Endodermal cell (in vitro differentiated cells): Measurements from ENCODE around the gene CD180. TPM values are rescaled to one million over a fixed set of nuclear protein-coding genes. Genes with fewer than 3 reads are reported as not detected.

Experiments
- DNase-seq: peaks from one replicate; pipeline ENCODE4 v3.0.0-alpha.2; 2017
- H3K27ac ChIP-seq: 2 replicates; pipeline ENCODE4 v1.5.1; 2013; ENCODE audit warnings: mild to moderate bottlenecking, low read depth, low read length, moderate library complexity
- H3K27me3 ChIP-seq: 2 replicates; pipeline ENCODE4 v1.6.1; 2013; ENCODE audit warnings: mild to moderate bottlenecking, low read length, moderate library complexity; ENCODE audit not compliant: insufficient read depth, control insufficient read depth, poor library complexity, severe bottlenecking
- H3K36me3 ChIP-seq: 2 replicates; pipeline ENCODE4 v1.7.0; 2013; ENCODE audit warnings: mild to moderate bottlenecking, low read length, moderate library complexity; ENCODE audit not compliant: control insufficient read depth, insufficient read depth
- H3K4me1 ChIP-seq: one replicate; pipeline ENCODE4 v1.7.0; 2013; ENCODE audit warnings: low read length; ENCODE audit not compliant: control insufficient read depth, insufficient read depth
- H3K4me3 ChIP-seq: 2 replicates; pipeline ENCODE4 v1.5.1; 2013; ENCODE audit warnings: mild to moderate bottlenecking, low read length, moderate library complexity
- H3K9ac ChIP-seq: 2 replicates; pipeline ENCODE4 v1.6.1; 2013; ENCODE audit warnings: mild to moderate bottlenecking, low read length, moderate library complexity; ENCODE audit not compliant: poor library complexity, severe bottlenecking; ENCODE audit errors: extremely low read depth
- H3K9me3 ChIP-seq: 2 replicates; pipeline ENCODE4 v1.6.1; 2013; ENCODE audit warnings: mild to moderate bottlenecking, low read length, moderate library complexity; ENCODE audit not compliant: control insufficient read depth
- H3K27ac Mint-ChIP-seq: 2 replicates; pipeline ENCODE4 v1.8.0; 2020; ENCODE audit warnings: mixed read lengths
- H3K27me3 Mint-ChIP-seq: 2 replicates; pipeline ENCODE4 v1.8.0; 2021; ENCODE audit warnings: mild to moderate bottlenecking, mixed read lengths; ENCODE audit not compliant: insufficient read depth
- H3K36me3 Mint-ChIP-seq: 2 replicates; pipeline ENCODE4 v1.8.0; 2020; ENCODE audit warnings: low read depth, mixed read lengths
- H3K4me1 Mint-ChIP-seq: 2 replicates; pipeline ENCODE4 v1.8.0; 2020; ENCODE audit warnings: mixed read lengths
- H3K4me3 Mint-ChIP-seq: 2 replicates; pipeline ENCODE4 v1.8.0; 2020; ENCODE audit warnings: mild to moderate bottlenecking, moderate library complexity, mixed read lengths
- H3K9me3 Mint-ChIP-seq: 2 replicates; pipeline ENCODE4 v1.8.0; 2020; ENCODE audit warnings: mild to moderate bottlenecking, mixed read lengths
- CTCF ChIP-seq: fragments of 200-600 bp; sonication (generic); conservative IDR thresholded peaks from 2 replicates; pipeline ENCODE4 v1.5.0; 2021; ENCODE audit warnings: antibody characterized with exemption, mild to moderate bottlenecking
- WGBS, 2 experiments: methylation state at CpG; one replicate each; pipeline versions ENCODE4 v1.1.5 to v1.1.7; 2013; ENCODE audit warnings: missing lambda C conversion rate in 2 of 2, mixed read lengths in 1 of 2; ENCODE audit not compliant: insufficient coverage in 1 of 2, insufficient read length in 1 of 2; 5-methylcytosine and 5-hydroxymethylcytosine counted together
- total RNA-seq, 2 donors: library from RNA; stranded (reverse); fragmentation: NEBNext Ultra II Directional in 1 of 2; extraction: Animal tissue kit (Norgen Biotek cat#: 25700) in 1 of 2; gene quantifications; 2 replicates in 1 of 2; 3 replicates in 1 of 2; pipeline ENCODE4 v1.2.1, GENCODE V29; 2021

The CD180 gene
- total RNA-seq, 2 donors from 2014 or later: not detected

GRCh38 chr5:67154556-67155206 is 41.9 kb downstream of the CD180 start:
- no peak overlapping the region for H3K9ac ChIP-seq
- no peaks in the 10 kb centered on the region for H3K9me3 ChIP-seq
- Mint-ChIP-seq H3K27me3 (no peaks in the 10 kb centered on the region), H3K4me1 (peaks cover 2% of the 10 kb centered on the region), H3K36me3 (no peaks in the 10 kb centered on the region), H3K27ac (no peak overlapping the region), H3K4me3 (no peak overlapping the region), H3K9me3 (no peaks in the 10 kb centered on the region)
- TF ChIP-seq CTCF: no peak
- H3K27ac ChIP-seq: no peak overlapping the region
- H3K27me3 ChIP-seq: no peaks in the 10 kb centered on the region
- peaks cover 23% of the 10 kb centered on the region for H3K36me3 ChIP-seq
- 67 to 91% methylated on average over 3 to 5 of the region's 5 CpGs for WGBS, 2 experiments
- no peak overlapping the region for H3K4me3 ChIP-seq
- H3K4me1 ChIP-seq: no peaks in the 10 kb centered on the region
- no peak for DNase-seq

- Histone ChIP-seq H3K4me3 (no peak overlapping the region), H3K9me3 (no peaks in the 10 kb centered on the region), H3K27me3 (no peaks in the 10 kb centered on the region), H3K27ac (no peak overlapping the region), H3K4me1 (no peaks in the 10 kb centered on the region), H3K9ac (no peak overlapping the region), H3K36me3 (peaks cover 23% of the 10 kb centered on the region)
- no peak for TF ChIP-seq CTCF
- DNase-seq: no peak
- Mint-ChIP-seq H3K27me3 (no peaks in the 10 kb centered on the region), H3K4me3 (no peak overlapping the region), H3K4me1 (peaks cover 2% of the 10 kb centered on the region), H3K27ac (no peak overlapping the region), H3K36me3 (no peaks in the 10 kb centered on the region), H3K9me3 (no peaks in the 10 kb centered on the region)
- WGBS, 2 experiments: 71 to 100% methylated on average over 1 of the region's 2 CpGs
These were observed 43.3 kb downstream of the CD180 start for GRCh38 chr5:67153292-67153691.

- Mint-ChIP-seq H3K36me3 (no peaks in the 10 kb centered on the region), H3K4me1 (peaks cover 2% of the 10 kb centered on the region)
- DNase-seq: no peak
These were observed 44.2 kb downstream of the CD180 start for GRCh38 chr5:67152400-67152799.

More at GRCh38 chr5:67152400-67152799, 44.2 kb downstream of the CD180 start:
- H3K9me3 ChIP-seq: no peaks in the 10 kb centered on the region
- TF ChIP-seq CTCF: no peak
- Mint-ChIP-seq H3K27me3 (no peaks in the 10 kb centered on the region), H3K9me3 (no peaks in the 10 kb centered on the region), H3K4me3 (no peak overlapping the region), H3K27ac (no peak overlapping the region)
- WGBS, 2 experiments: 94 to 95% methylated on average over 6 of the region's 6 CpGs
- no peaks in the 10 kb centered on the region for H3K4me1 ChIP-seq
- no peaks in the 10 kb centered on the region for H3K27me3 ChIP-seq
- no peak overlapping the region for H3K27ac ChIP-seq
- no peak overlapping the region for H3K9ac ChIP-seq
- no peak overlapping the region for H3K4me3 ChIP-seq
- peaks cover 23% of the 10 kb centered on the region for H3K36me3 ChIP-seq
